ENCODE results near the gene TNS4.

- TF ChIP-seq FOXK2 (IDR thresholded peaks at IDR 0.05) (no peak), SP1 (IDR thresholded peaks at IDR 0.05) (no peak), LEF1 (IDR thresholded peaks at IDR 0.05; ENCODE audit: borderline replicate concordance) (no peak), ZNF384 (IDR thresholded peaks at IDR 0.05) (no peak), TARDBP (IDR thresholded peaks at IDR 0.05) (no peak), SUZ12 (IDR thresholded peaks at IDR 0.05) (no peak), ELF4 (IDR thresholded peaks at IDR 0.05) (no peak), FOXM1 (IDR thresholded peaks at IDR 0.05; ENCODE audit: borderline replicate concordance) (no peak), FOXA1 (IDR thresholded peaks at IDR 0.05) (no peak), BHLHE40 (IDR thresholded peaks at IDR 0.05; ENCODE audit: borderline replicate concordance) (no peak)
These were observed 2.9 kb downstream of the TNS4 start for GRCh38 chr17:40498281-40499084.
